Retinal pigment epithelial cell (primary cell): ENCODE data around the gene PRRX2.

ENCODE experiments used
- DNase-seq: peaks from one replicate; pipeline ENCODE4 v3.0.0-alpha.2; 2010; ENCODE audit warnings: low read depth
- H3K4me3 ChIP-seq: 2 replicates; pipeline ENCODE4 v1.5.1; 2011; ENCODE audit warnings: mild to moderate bottlenecking, low read length, control low read depth, moderate library complexity
- CTCF ChIP-seq: conservative IDR thresholded peaks from 2 replicates; pipeline ENCODE4 v1.5.1; 2011; ENCODE audit warnings: low read depth, low read length, control low read depth, inconsistent platforms

The PRRX2 gene

GRCh38 chr9:129624947-129625346 is 40.5 kb upstream of the PRRX2 start:
- no peak for DNase-seq
- H3K4me3 ChIP-seq, result no peak overlapping the region

GRCh38 chr9:129626079-129626624 is 39.3 kb upstream of the PRRX2 start, which contains the start of gene NTMT1:
TSS of gene NTMT1 (plus strand) at chr9:129626163. CDS start at chr9:129632704, 6,541 bp downstream.
- no peak for DNase-seq
- no peak for TF ChIP-seq CTCF
- peak within 1 kb of the TSS; percentile 90 for H3K4me3 ChIP-seq

More at GRCh38 chr9:129624947-129625346, 40.5 kb upstream of the PRRX2 start:
- no peak for TF ChIP-seq CTCF

- H3K4me3 ChIP-seq, result peak overlapping the region; percentile 90
- no peak for TF ChIP-seq CTCF
- DNase-seq, result no peak
Measured at GRCh38 chr9:129626625-129627284, 38.7 kb upstream of the PRRX2 start.

- H3K4me3 ChIP-seq, result peak overlapping the region; percentile 90
- DNase-seq, result no peak
- no peak for TF ChIP-seq CTCF
Measured at GRCh38 chr9:129627556-129628440, 37.6 kb upstream of the PRRX2 start.

GRCh38 chr9:129628709-129629108 is 36.7 kb upstream of the PRRX2 start:
- no peak for TF ChIP-seq CTCF
- H3K4me3 ChIP-seq, result no peak overlapping the region
- DNase-seq, result no peak

GRCh38 chr9:129629251-129629820 is 36.1 kb upstream of the PRRX2 start:
- no peak for DNase-seq
- no peak for TF ChIP-seq CTCF
- no peak overlapping the region for H3K4me3 ChIP-seq
